Breast epithelium (tissue), 4 donors: Measurements from ENCODE around the gene SLC6A18. TPM values are rescaled to one million over a fixed set of nuclear protein-coding genes. Genes with fewer than 3 reads are reported as not detected.

Source experiments
- DNase-seq, 2 donors: peaks; one replicate each; pipeline ENCODE4 v3.0.0-alpha.2; 2019; ENCODE audit warnings: low spot score in 2 of 2
- H3K27ac ChIP-seq, 2 donors: fragments of 200-600 bp; sonication (generic) in 1 of 2; one replicate each; pipeline ENCODE4 v1.5.1; 2016 to 2019; ENCODE audit warnings: mild to moderate bottlenecking in 1 of 2
- H3K27me3 ChIP-seq, 2 donors: fragments of 200-600 bp; sonication (generic) in 1 of 2; one replicate each; pipeline versions ENCODE4 v1.5.1 to v1.6.0; 2017 to 2019; ENCODE audit warnings: control low read depth in 1 of 2, mild to moderate bottlenecking in 1 of 2
- H3K36me3 ChIP-seq: fragments of 200-600 bp; one replicate; pipeline ENCODE4 v1.5.1; 2019
- H3K4me1 ChIP-seq, 2 donors: fragments of 200-600 bp; sonication (generic); one replicate each; pipeline ENCODE4 v1.5.1; 2016 to 2019; ENCODE audit warnings: control low read depth in 1 of 2
- H3K4me3 ChIP-seq, 3 donors: fragments of 200-600 bp; sonication (generic); 1 replicate in 2 of 3; 2 replicates in 1 of 3; pipeline ENCODE4 v1.5.1; 2016 to 2019; ENCODE audit warnings: mild to moderate bottlenecking in 3 of 3, moderate library complexity in 2 of 3
- H3K9me3 ChIP-seq, 2 donors: fragments of 200-600 bp; sonication (generic) in 1 of 2; one replicate each; pipeline ENCODE4 v1.5.1; 2016 to 2019; ENCODE audit warnings: control low read depth in 1 of 2
- CTCF ChIP-seq, 3 donors: fragments of 450-650 bp; IDR thresholded peaks; one replicate each; pipeline ENCODE4 v1.5.1; 2016 to 2017; ENCODE audit warnings: antibody characterized with exemption in 3 of 3, mild to moderate bottlenecking in 3 of 3, moderate library complexity in 3 of 3
- POLR2A ChIP-seq: fragments of 450-650 bp; IDR thresholded peaks from one replicate; pipeline ENCODE4 v1.6.1; 2016; ENCODE audit warnings: antibody characterized with exemption, mild to moderate bottlenecking, moderate library complexity
- POLR2AphosphoS5 ChIP-seq, 3 donors: sonication (generic); formaldehyde crosslinking; IDR thresholded peaks; one replicate each; pipeline ENCODE4 v1.6.1; 2017; ENCODE audit warnings: antibody characterized with exemption in 3 of 3
- intact Hi-C: fragments of 100-400 bp; cut with DNase I; formaldehyde crosslinking; loops from one replicate; pipeline ENCODE4 v1.15.1; 2023; ENCODE audit warnings: low total_unique reads
- total RNA-seq, 3 donors: library from RNA; depleted of rRNA; stranded (reverse); fragments of >200 nt; gene quantifications; one replicate each; pipeline ENCODE4 v1.1.0, GENCODE V29; 2016

The SLC6A18 gene
- total RNA-seq, 3 donors from 2014 or later = not detected

GRCh38 chr5:1212271-1212670 lies 12.9 kb upstream of the SLC6A18 start:
- Histone ChIP-seq H3K4me3 (no peak overlapping the region), H3K27me3 (peaks cover 0 to 42% of the 10 kb centered on the region in 2 donors), H3K4me1 (no peaks in the 10 kb centered on the region), H3K9me3 (peaks cover 0 to 10% of the 10 kb centered on the region in 2 donors), H3K36me3 (no peaks in the 10 kb centered on the region), H3K27ac (no peak overlapping the region)
- no peak for DNase-seq
- TF ChIP-seq POLR2AphosphoS5 (IDR thresholded peaks at IDR 0.05) (no peak), POLR2A (no peak)
- intact Hi-C loops = no loop called here

GRCh38 chr5:1212881-1213280 lies 12.3 kb upstream of the SLC6A18 start:
- H3K27ac ChIP-seq = no peak overlapping the region
- H3K36me3 ChIP-seq = no peaks in the 10 kb centered on the region
- H3K9me3 ChIP-seq = peaks cover 0 to 10% of the 10 kb centered on the region in 2 donors
- intact Hi-C loops = no loop called here
- H3K27me3 ChIP-seq = peaks cover 0 to 42% of the 10 kb centered on the region in 2 donors
- DNase-seq = no peak
- TF ChIP-seq POLR2AphosphoS5 (IDR thresholded peaks at IDR 0.05) (no peak), CTCF (IDR thresholded peaks at IDR 0.05) (no peak)
- H3K4me3 ChIP-seq = no peak overlapping the region
- no peaks in the 10 kb centered on the region for H3K4me1 ChIP-seq

GRCh38 chr5:1213508-1214162 lies 11.5 kb upstream of the SLC6A18 start:
- intact Hi-C loops = no loop called here
- no peak for DNase-seq
- peaks cover 0 to 10% of the 10 kb centered on the region in 2 donors for H3K9me3 ChIP-seq
- H3K4me1 ChIP-seq = no peaks in the 10 kb centered on the region
- TF ChIP-seq CTCF (IDR thresholded peaks at IDR 0.05) = no peak
- TF ChIP-seq POLR2A = no peak
- no peak for TF ChIP-seq POLR2AphosphoS5 (IDR thresholded peaks at IDR 0.05)
- H3K36me3 ChIP-seq = no peaks in the 10 kb centered on the region
- peaks cover 0 to 50% of the 10 kb centered on the region in 2 donors for H3K27me3 ChIP-seq
- no peak overlapping the region for H3K4me3 ChIP-seq
- no peak overlapping the region for H3K27ac ChIP-seq

GRCh38 chr5:1214163-1214935 lies 10.8 kb upstream of the SLC6A18 start:
- Histone ChIP-seq H3K36me3 (no peaks in the 10 kb centered on the region), H3K4me1 (no peaks in the 10 kb centered on the region), H3K9me3 (peaks cover 0 to 10% of the 10 kb centered on the region in 2 donors), H3K27me3 (peaks cover 0 to 54% of the 10 kb centered on the region in 2 donors), H3K27ac (no peak overlapping the region), H3K4me3 (no peak overlapping the region)
- intact Hi-C loops = no loop called here
- DNase-seq = no peak
- TF ChIP-seq POLR2A (no peak), POLR2AphosphoS5 (IDR thresholded peaks at IDR 0.05) (no peak), CTCF (IDR thresholded peaks at IDR 0.05) (no peak)

- Histone ChIP-seq H3K4me1 (no peaks in the 10 kb centered on the region), H3K36me3 (no peaks in the 10 kb centered on the region), H3K9me3 (peaks cover 0 to 10% of the 10 kb centered on the region in 2 donors), H3K27me3 (peaks cover 0 to 59% of the 10 kb centered on the region in 2 donors), H3K27ac (no peak overlapping the region), H3K4me3 (no peak overlapping the region)
- no peak for DNase-seq
- intact Hi-C loops = no loop called here
- TF ChIP-seq POLR2AphosphoS5 (IDR thresholded peaks at IDR 0.05) (no peak), POLR2A (no peak), CTCF (IDR thresholded peaks at IDR 0.05) (no peak)
Observed at GRCh38 chr5:1214936-1215220, 10.3 kb upstream of the SLC6A18 start.
